GM23338 (cell line): ENCODE measurements around the gene IGFBP4. TPM values are rescaled to one million over a fixed set of nuclear protein-coding genes. Genes with fewer than 3 reads are reported as not detected.

Experiments used
- ATAC-seq: fragments of 200-7000 bp; cut with Tn5 transposase; 3 replicates; pipeline ENCODE4 v1.9.1; 2020
- DNase-seq: peaks from one replicate; pipeline ENCODE4 v3.0.0-alpha.2; 2015; ENCODE audit warnings: low spot score
- H2AFZ ChIP-seq: fragments of 200-600 bp; sonication (generic); 2 replicates; pipeline ENCODE4 v1.8.0; 2016; ENCODE audit warnings: antibody characterized with exemption, mild to moderate bottlenecking, moderate library complexity
- H3F3A ChIP-seq: fragments of 200-600 bp; sonication (generic); replicated peaks from 2 replicates; pipeline ENCODE4 v1.8.0; 2017; ENCODE audit warnings: antibody characterized with exemption, mixed run types, low read depth
- H3K27ac ChIP-seq: fragments of 200-600 bp; sonication (generic); 2 replicates; pipeline ENCODE4 v1.6.1; 2016; ENCODE audit warnings: low read depth
- H3K27me3 ChIP-seq: fragments of 200-600 bp; sonication (generic); 2 replicates; pipeline ENCODE4 v1.8.0; 2016; ENCODE audit warnings: mild to moderate bottlenecking, mixed run types, moderate library complexity; ENCODE audit not compliant: insufficient read depth
- H3K36me3 ChIP-seq: fragments of 200-600 bp; sonication (generic); 2 replicates; pipeline ENCODE4 v1.8.0; 2016; ENCODE audit warnings: mild to moderate bottlenecking; ENCODE audit not compliant: insufficient read depth
- H3K4me1 ChIP-seq: fragments of 200-600 bp; sonication (generic); 2 replicates; pipeline ENCODE4 v1.8.0; 2016; ENCODE audit warnings: mild to moderate bottlenecking, moderate library complexity; ENCODE audit not compliant: insufficient read depth
- H3K4me2 ChIP-seq: fragments of 200-600 bp; sonication (generic); 2 replicates; pipeline ENCODE4 v1.7.1; 2017; ENCODE audit warnings: mixed run types
- H3K4me3 ChIP-seq: fragments of 200-600 bp; sonication (generic); 2 replicates; pipeline ENCODE4 v1.6.1; 2016; ENCODE audit warnings: mixed run types
- H3K79me2 ChIP-seq: fragments of 200-600 bp; sonication (generic); replicated peaks from 2 replicates; pipeline ENCODE4 v1.8.0; 2017; ENCODE audit warnings: mild to moderate bottlenecking; ENCODE audit not compliant: insufficient read depth
- H3K9me2 ChIP-seq: fragments of 200-600 bp; sonication (generic); 2 replicates; pipeline ENCODE4 v1.8.0; 2017; ENCODE audit not compliant: insufficient read depth
- H4K20me1 ChIP-seq: fragments of 200-600 bp; sonication (generic); replicated peaks from 2 replicates; pipeline ENCODE4 v1.8.0; 2017; ENCODE audit warnings: mild to moderate bottlenecking; ENCODE audit not compliant: insufficient read depth
- H3K27ac Mint-ChIP-seq: 2 replicates; pipeline ENCODE4 v1.8.0; 2020; ENCODE audit warnings: inconsistent platforms, mild to moderate bottlenecking, moderate library complexity, mixed read lengths
- H3K27me3 Mint-ChIP-seq: 3 replicates; pipeline ENCODE4 v1.8.0; 2022; ENCODE audit warnings: low read depth, mild to moderate bottlenecking, moderate library complexity, mixed read lengths, inconsistent platforms; ENCODE audit not compliant: insufficient read depth, poor library complexity
- H3K36me3 Mint-ChIP-seq: 3 replicates; pipeline ENCODE4 v1.8.0; 2021; ENCODE audit warnings: low read depth, mild to moderate bottlenecking, inconsistent platforms, moderate library complexity, mixed read lengths
- H3K4me1 Mint-ChIP-seq: 3 replicates; pipeline ENCODE4 v1.8.0; 2020; ENCODE audit warnings: mild to moderate bottlenecking, inconsistent platforms, mixed read lengths
- H3K4me3 Mint-ChIP-seq: 3 replicates; pipeline ENCODE4 v1.8.0; 2021; ENCODE audit warnings: moderate library complexity, mild to moderate bottlenecking, inconsistent platforms, mixed read lengths
- H3K9me3 Mint-ChIP-seq: 3 replicates; pipeline ENCODE4 v1.8.0; 2020; ENCODE audit warnings: moderate library complexity, mild to moderate bottlenecking, inconsistent platforms, mixed read lengths
- STAT1 ChIP-seq: IDR thresholded peaks from one replicate; pipeline ENCODE4 v1.6.1; 2016; ENCODE audit warnings: antibody characterized with exemption; ENCODE audit not compliant: unreplicated experiment
- ZNF462 ChIP-seq: fragments of 250-450 bp; sonication (Bioruptor Pico); IDR thresholded peaks from 2 replicates; pipeline ENCODE4 v1.5.0; 2020; ENCODE audit warnings: mild to moderate bottlenecking, moderate library complexity
- polyA plus RNA-seq: library from polyadenylated mRNA; unstranded; fragments of >200 nt; fragmentation: Nextera tagmentation; extraction: Ambion mirVana; gene quantifications from 2 replicates; pipeline ENCODE4 v1.2.1, GENCODE V29; 2016
- total RNA-seq: library from RNA; depleted of rRNA; stranded (reverse); fragments of >200 nt; shearing (Covaris generic); gene quantifications from 2 replicates; pipeline ENCODE4 v1.2.3, GENCODE V29; 2014
- TF ChIP-seq, protein P1 (sequence below): IDR thresholded peaks from 2 replicates; pipeline ENCODE4 v1.6.1; 2016; ENCODE audit warnings: antibody characterized with exemption

Gene IGFBP4
- total and polyA plus RNA-seq, 2 experiments from 2014 or later, result 38.7 to 78.9 TPM

GRCh38 chr17:40486522-40487370, 43.5 kb downstream of the IGFBP4 start:
- Histone ChIP-seq H3K4me1 (peaks cover 38% of the 10 kb centered on the region), H4K20me1 (no peaks in the 10 kb centered on the region), H3K36me3 (no peaks in the 10 kb centered on the region), H3F3A (0 out of 2 replicates have a peak, but pooled peaks cover 8% of the 10 kb centered on the region), H3K4me3 (no peak overlapping the region), H3K27me3 (no peaks in the 10 kb centered on the region), H3K79me2 (no peaks in the 10 kb centered on the region), H3K4me2 (no peak overlapping the region), H2AFZ (no peak overlapping the region), H3K27ac (no peak overlapping the region), H3K9me2 (0 out of 2 replicates have a peak, but pooled peaks cover 3% of the 10 kb centered on the region)
- no peaks in the 10 kb centered on the region; the same call in 2 of the 3 replicates for H3K36me3 Mint-ChIP-seq
- H3K9me3 Mint-ChIP-seq, result no peaks in the 10 kb centered on the region
- ATAC-seq (no peak), DNase-seq (no peak)
- no peak overlapping the region for H3K27ac Mint-ChIP-seq
- TF ChIP-seq, protein P1, sequence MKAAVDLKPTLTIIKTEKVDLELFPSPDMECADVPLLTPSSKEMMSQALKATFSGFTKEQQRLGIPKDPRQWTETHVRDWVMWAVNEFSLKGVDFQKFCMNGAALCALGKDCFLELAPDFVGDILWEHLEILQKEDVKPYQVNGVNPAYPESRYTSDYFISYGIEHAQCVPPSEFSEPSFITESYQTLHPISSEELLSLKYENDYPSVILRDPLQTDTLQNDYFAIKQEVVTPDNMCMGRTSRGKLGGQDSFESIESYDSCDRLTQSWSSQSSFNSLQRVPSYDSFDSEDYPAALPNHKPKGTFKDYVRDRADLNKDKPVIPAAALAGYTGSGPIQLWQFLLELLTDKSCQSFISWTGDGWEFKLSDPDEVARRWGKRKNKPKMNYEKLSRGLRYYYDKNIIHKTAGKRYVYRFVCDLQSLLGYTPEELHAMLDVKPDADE, result no peak
- H3K4me3 Mint-ChIP-seq, result no peak overlapping the region
- H3K27me3 Mint-ChIP-seq, result peaks cover 17% of the 10 kb centered on the region
- peaks cover 49% of the 10 kb centered on the region for H3K4me1 Mint-ChIP-seq

- no peak for ATAC-seq
- Histone ChIP-seq H3K4me3 (no peak overlapping the region), H3F3A (0 out of 2 replicates have a peak, but pooled peaks cover 8% of the 10 kb centered on the region), H3K36me3 (no peaks in the 10 kb centered on the region), H3K9me2 (0 out of 2 replicates have a peak, but pooled peaks cover 3% of the 10 kb centered on the region), H3K79me2 (no peaks in the 10 kb centered on the region), H3K4me2 (no peak overlapping the region), H2AFZ (no peak overlapping the region), H3K4me1 (peaks cover 44% of the 10 kb centered on the region), H3K27me3 (no peaks in the 10 kb centered on the region), H4K20me1 (no peaks in the 10 kb centered on the region), H3K27ac (no peak overlapping the region)
- Mint-ChIP-seq H3K9me3 (no peaks in the 10 kb centered on the region), H3K27me3 (peaks cover 17% of the 10 kb centered on the region), H3K4me1 (peaks cover 52% of the 10 kb centered on the region), H3K36me3 (no peaks in the 10 kb centered on the region; the same call in 2 of the 3 replicates), H3K27ac (no peak overlapping the region), H3K4me3 (no peak overlapping the region)
- no peak for TF ChIP-seq STAT1
- no peak for DNase-seq
Measured at GRCh38 chr17:40487371-40488020, 44.2 kb downstream of the IGFBP4 start.

DNA sequence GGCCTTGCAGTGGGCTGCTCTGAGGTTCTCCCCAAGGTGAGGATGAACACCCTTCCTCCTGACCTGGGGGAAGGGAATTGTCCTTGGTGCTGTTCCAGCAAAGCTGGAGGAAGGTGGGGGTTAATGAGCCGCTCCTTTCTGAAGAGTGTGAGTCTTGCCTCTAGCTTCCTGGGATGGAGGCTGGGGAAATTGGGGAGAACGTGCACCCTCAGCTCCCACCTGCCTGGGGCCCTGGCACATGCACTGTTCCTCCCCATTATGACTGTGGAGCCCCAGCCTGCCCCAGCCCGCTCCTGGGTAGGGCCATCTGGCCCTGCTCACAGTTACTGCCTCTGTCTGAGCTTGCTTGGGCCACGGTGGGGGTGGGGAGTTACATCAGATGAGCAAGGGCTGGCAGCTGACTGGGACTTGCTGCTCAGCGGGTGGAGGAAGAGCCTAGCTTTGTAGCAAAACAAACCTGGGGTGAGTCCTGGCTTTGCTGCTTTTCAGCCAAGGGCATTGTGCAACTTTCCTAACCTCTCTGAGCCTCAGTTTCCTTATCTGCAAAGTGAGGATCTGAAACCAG, 47.1 kb downstream of the IGFBP4 start:
- Histone ChIP-seq H3K27ac (peak overlapping the region; percentile 89), H4K20me1 (no peaks in the 10 kb centered on the region), H3F3A (0 out of 2 replicates have a peak, but pooled peaks cover 8% of the 10 kb centered on the region), H3K4me2 (peak overlapping the region; percentile 81), H3K79me2 (no peaks in the 10 kb centered on the region), H3K4me1 (peaks cover 38% of the 10 kb centered on the region), H3K9me2 (0 out of 2 replicates have a peak, but pooled peaks cover 3% of the 10 kb centered on the region), H3K36me3 (no peaks in the 10 kb centered on the region), H2AFZ (peak overlapping the region; percentile 70), H3K27me3 (no peaks in the 10 kb centered on the region), H3K4me3 (peak overlapping the region; percentile 37; the same call in 1 of the 2 replicates)
- peaks cover 14% of the 10 kb centered on the region for H3K27me3 Mint-ChIP-seq
- no peaks in the 10 kb centered on the region; the same call in 2 of the 3 replicates for H3K36me3 Mint-ChIP-seq
- DNase-seq (peak; percentile 70), ATAC-seq (peak; percentile 84)
- H3K4me1 Mint-ChIP-seq, result peaks cover 43% of the 10 kb centered on the region
- peak overlapping the region; percentile 52; the same call in 2 of the 3 replicates for H3K4me3 Mint-ChIP-seq
- H3K9me3 Mint-ChIP-seq, result no peaks in the 10 kb centered on the region
- H3K27ac Mint-ChIP-seq, result peak overlapping the region; percentile 61
- TF ChIP-seq ZNF462 (CRISPR knock-in tag), result no peak
